SH-SY5Y (cell line): ENCODE data around the gene CENPU.

ENCODE experiments used
- GATA2 ChIP-seq: IDR thresholded peaks from 2 replicates; pipeline ENCODE4 v1.6.1; 2011; ENCODE audit warnings: mild to moderate bottlenecking, low read depth, low read length
- GATA3 ChIP-seq: IDR thresholded peaks from 2 replicates; pipeline ENCODE4 v1.6.1; 2011; ENCODE audit warnings: low read depth, mild to moderate bottlenecking, low read length, moderate library complexity

GRCh38 chr4:184693056-184693455, 40.8 kb downstream of the CENPU start:
- no peak for TF ChIP-seq GATA2
- TF ChIP-seq GATA3: no peak
